ENCODE data around the gene DENND2C.

Gene DENND2C

DNA sequence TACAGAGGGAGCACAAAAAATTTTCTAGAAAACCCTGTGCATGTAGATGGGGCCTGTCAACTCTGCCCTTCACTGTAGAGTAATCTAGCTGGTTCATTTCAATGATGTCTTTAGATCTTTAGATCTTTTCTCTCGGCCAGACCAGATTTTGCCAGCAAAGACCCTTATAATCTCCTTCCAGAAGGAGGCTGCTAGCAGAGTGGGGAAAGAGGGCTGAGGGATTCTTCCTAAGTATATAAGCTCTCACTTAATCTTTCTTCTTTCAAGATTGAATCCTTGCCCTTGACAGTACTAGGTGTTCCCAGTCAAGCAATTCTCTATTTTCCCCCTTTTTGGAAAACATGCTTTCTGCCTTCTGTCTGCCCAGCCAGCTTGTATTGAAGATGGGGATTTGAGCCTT, 122.8 kb downstream of the DENND2C start:
- no peak for DNase-seq (ENCODE audit: low spot score)

- DNase-seq (ENCODE audit: low spot score) = no peak
Observed at GRCh38 chr1:114545796-114546195, 124.1 kb downstream of the DENND2C start.

GRCh38 chr1:114545315-114545714, 124.5 kb downstream of the DENND2C start:
- no peak for DNase-seq (ENCODE audit: low spot score)

- DNase-seq (ENCODE audit: low spot score) = no peak
Observed at GRCh38 chr1:114540821-114541220, 129.0 kb downstream of the DENND2C start.

DNA sequence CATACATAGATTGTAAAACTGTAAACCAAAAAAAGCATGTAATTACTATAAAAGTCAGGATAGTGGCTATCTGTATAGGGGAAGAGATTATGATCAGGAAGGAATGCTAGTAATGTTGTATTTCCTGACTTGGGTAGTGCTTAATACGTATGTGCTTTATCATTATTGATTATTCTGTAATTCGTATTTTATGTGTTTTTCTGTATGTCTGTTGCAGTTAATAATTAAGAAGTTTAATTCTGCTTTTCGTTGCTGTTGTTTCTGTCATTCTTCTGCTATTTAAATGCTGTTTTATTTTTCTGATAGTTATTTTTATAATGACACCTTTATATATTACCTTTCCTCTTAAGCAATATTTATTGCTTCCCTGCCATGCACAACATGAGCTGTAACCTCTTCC, 129.6 kb downstream of the DENND2C start:
- no peak for DNase-seq (ENCODE audit: low spot score)

GRCh38 chr1:114536043-114536442, 133.8 kb downstream of the DENND2C start:
- DNase-seq (ENCODE audit: low spot score) = no peak

DNA sequence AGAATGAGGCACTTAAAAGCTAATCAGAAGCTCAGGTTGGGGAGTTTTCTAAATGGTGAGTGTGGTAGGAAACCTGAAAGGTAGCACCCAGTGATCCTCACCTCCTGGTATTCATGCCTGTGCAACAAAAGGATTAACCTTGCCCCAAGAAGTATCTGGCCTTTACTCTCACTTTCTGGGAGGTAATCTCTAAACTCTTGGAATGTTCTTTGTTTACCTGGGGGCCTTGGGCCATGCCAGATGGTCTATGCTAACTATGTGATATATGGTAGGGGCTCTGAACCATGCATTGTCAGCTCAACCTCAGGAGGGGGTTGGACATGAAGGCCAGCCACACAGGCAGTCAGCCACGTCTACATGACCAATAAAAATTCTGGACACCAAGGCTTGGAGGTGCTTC, 134.4 kb downstream of the DENND2C start:
- no peak for DNase-seq (ENCODE audit: low spot score)

All from Ammon's horn (tissue), 1 donor.